ENCODE measurements around the gene BUD31.
"Not testable (repeated sequence)": the region's sequence is repeated elsewhere in the genome, so short reads cannot be mapped to it uniquely, and the experiment has no call there.

BUD31 gene

GRCh38 chr7:99403764-99404163 is 5.0 kb upstream of the BUD31 start:
- peak overlapping the region; percentile 77 for H3K27ac Mint-ChIP-seq
- no peaks in the 10 kb centered on the region for H3K27me3 Mint-ChIP-seq
- no peak overlapping the region for H3K4me3 Mint-ChIP-seq
- no peaks in the 10 kb centered on the region for H3K9me3 Mint-ChIP-seq (ENCODE audit: low read depth)
- H3K4me1 Mint-ChIP-seq (ENCODE audit: low read depth) = peaks cover 34% of the 10 kb centered on the region
- H3K36me3 Mint-ChIP-seq = peaks cover 5% of the 10 kb centered on the region

GRCh38 chr7:99404235-99404976 is 4.4 kb upstream of the BUD31 start:
- H3K4me1 Mint-ChIP-seq (ENCODE audit: low read depth) = peaks cover 34% of the 10 kb centered on the region
- H3K27ac Mint-ChIP-seq = peak overlapping the region; percentile 77
- no peaks in the 10 kb centered on the region for H3K27me3 Mint-ChIP-seq
- no peak overlapping the region for H3K4me3 Mint-ChIP-seq
- no peaks in the 10 kb centered on the region for H3K9me3 Mint-ChIP-seq (ENCODE audit: low read depth)
- peaks cover 4% of the 10 kb centered on the region for H3K36me3 Mint-ChIP-seq

GRCh38 chr7:99404977-99405320 is 3.8 kb upstream of the BUD31 start:
- peaks cover 37% of the 10 kb centered on the region for H3K4me1 Mint-ChIP-seq (ENCODE audit: low read depth)
- H3K27me3 Mint-ChIP-seq = no peaks in the 10 kb centered on the region
- no peaks in the 10 kb centered on the region for H3K9me3 Mint-ChIP-seq (ENCODE audit: low read depth)
- H3K27ac Mint-ChIP-seq = peak overlapping the region; percentile 28
- H3K4me3 Mint-ChIP-seq = no peak overlapping the region
- peaks cover 4% of the 10 kb centered on the region for H3K36me3 Mint-ChIP-seq

GRCh38 chr7:99406557-99406956 is 2.2 kb upstream of the BUD31 start:
- no peaks in the 10 kb centered on the region for H3K27me3 Mint-ChIP-seq
- no peaks in the 10 kb centered on the region for H3K9me3 Mint-ChIP-seq (ENCODE audit: low read depth)
- peak overlapping the region; percentile 99 for H3K27ac Mint-ChIP-seq
- peaks cover 4% of the 10 kb centered on the region for H3K36me3 Mint-ChIP-seq
- peaks cover 49% of the 10 kb centered on the region for H3K4me1 Mint-ChIP-seq (ENCODE audit: low read depth)
- peak overlapping the region; percentile 97 for H3K4me3 Mint-ChIP-seq

GRCh38 chr7:99407872-99408378 is 844 bp upstream of the BUD31 start:
- Mint-ChIP-seq H3K27me3 (no peaks in the 10 kb centered on the region), H3K4me1 (ENCODE audit: low read depth) (peaks cover 54% of the 10 kb centered on the region), H3K36me3 (peaks cover 2% of the 10 kb centered on the region), H3K4me3 (peak overlapping the region; percentile 97), H3K9me3 (ENCODE audit: low read depth) (no peaks in the 10 kb centered on the region), H3K27ac (peak overlapping the region; percentile 99)

- Mint-ChIP-seq H3K27me3 (no peaks in the 10 kb centered on the region), H3K27ac (peak overlapping the region; percentile 99), H3K4me3 (peak overlapping the region; percentile 97), H3K4me1 (ENCODE audit: low read depth) (peaks cover 51% of the 10 kb centered on the region), H3K9me3 (ENCODE audit: low read depth) (no peaks in the 10 kb centered on the region), H3K36me3 (peaks cover 2% of the 10 kb centered on the region)
These were observed 413 bp downstream of the BUD31 start for GRCh38 chr7:99409192-99409572.

- peak overlapping the region; percentile 97 for H3K4me3 Mint-ChIP-seq
- no peaks in the 10 kb centered on the region for H3K27me3 Mint-ChIP-seq
- peak overlapping the region; percentile 99 for H3K27ac Mint-ChIP-seq
- H3K36me3 Mint-ChIP-seq = peaks cover 2% of the 10 kb centered on the region
- H3K4me1 Mint-ChIP-seq (ENCODE audit: low read depth) = peaks cover 50% of the 10 kb centered on the region
- no peaks in the 10 kb centered on the region for H3K9me3 Mint-ChIP-seq (ENCODE audit: low read depth)
These were observed 1.0 kb downstream of the BUD31 start for GRCh38 chr7:99409806-99410205.

- H3K36me3 Mint-ChIP-seq = peaks cover 2% of the 10 kb centered on the region
- peaks cover 45% of the 10 kb centered on the region for H3K4me1 Mint-ChIP-seq (ENCODE audit: low read depth)
- H3K4me3 Mint-ChIP-seq = peak overlapping the region; percentile 97
These were observed 1.9 kb downstream of the BUD31 start for GRCh38 chr7:99410635-99411034.

GRCh38 chr7:99415513-99416127 is 6.9 kb downstream of the BUD31 start:
- H3K27ac Mint-ChIP-seq; H3K27me3 Mint-ChIP-seq; H3K9me3 Mint-ChIP-seq (ENCODE audit: low read depth); H3K36me3 Mint-ChIP-seq; H3K4me3 Mint-ChIP-seq: not testable (repeated sequence)
- H3K4me1 Mint-ChIP-seq (ENCODE audit: low read depth) = peaks cover 24% of the 10 kb centered on the region

More at GRCh38 chr7:99410635-99411034, 1.9 kb downstream of the BUD31 start:
- Mint-ChIP-seq H3K27me3 (no peaks in the 10 kb centered on the region), H3K27ac (peak overlapping the region; percentile 71), H3K9me3 (ENCODE audit: low read depth) (no peaks in the 10 kb centered on the region)

- Mint-ChIP-seq H3K27me3 (no peaks in the 10 kb centered on the region), H3K9me3 (ENCODE audit: low read depth) (no peaks in the 10 kb centered on the region), H3K4me3 (no peak overlapping the region), H3K27ac (no peak overlapping the region), H3K36me3 (peaks cover 3% of the 10 kb centered on the region), H3K4me1 (ENCODE audit: low read depth) (peaks cover 7% of the 10 kb centered on the region)
These were observed 9.5 kb downstream of the BUD31 start for GRCh38 chr7:99418260-99418659.

- Mint-ChIP-seq H3K4me1 (ENCODE audit: low read depth) (peaks cover 6% of the 10 kb centered on the region), H3K27ac (no peak overlapping the region), H3K27me3 (no peaks in the 10 kb centered on the region), H3K4me3 (no peak overlapping the region), H3K9me3 (ENCODE audit: low read depth) (no peaks in the 10 kb centered on the region), H3K36me3 (peaks cover 3% of the 10 kb centered on the region)
These were observed 10.7 kb downstream of the BUD31 start for GRCh38 chr7:99419323-99420021.

- no peak overlapping the region for H3K27ac Mint-ChIP-seq
- no peaks in the 10 kb centered on the region for H3K9me3 Mint-ChIP-seq (ENCODE audit: low read depth)
- H3K36me3 Mint-ChIP-seq = peaks cover 3% of the 10 kb centered on the region
- H3K4me1 Mint-ChIP-seq (ENCODE audit: low read depth) = peaks cover 5% of the 10 kb centered on the region
- H3K27me3 Mint-ChIP-seq = no peaks in the 10 kb centered on the region
- no peak overlapping the region for H3K4me3 Mint-ChIP-seq
These were observed 11.4 kb downstream of the BUD31 start for GRCh38 chr7:99420213-99420612.

- H3K27me3 Mint-ChIP-seq = no peaks in the 10 kb centered on the region
- H3K27ac Mint-ChIP-seq = no peak overlapping the region
- H3K4me3 Mint-ChIP-seq = no peak overlapping the region
- H3K36me3 Mint-ChIP-seq = peaks cover 2% of the 10 kb centered on the region
- H3K9me3 Mint-ChIP-seq (ENCODE audit: low read depth) = no peaks in the 10 kb centered on the region
- H3K4me1 Mint-ChIP-seq (ENCODE audit: low read depth) = peaks cover 4% of the 10 kb centered on the region
These were observed 12.2 kb downstream of the BUD31 start for GRCh38 chr7:99420986-99421385.

GRCh38 chr7:99422186-99422585 is 13.4 kb downstream of the BUD31 start:
- H3K4me1 Mint-ChIP-seq (ENCODE audit: low read depth) = peaks cover 2% of the 10 kb centered on the region
- no peaks in the 10 kb centered on the region for H3K9me3 Mint-ChIP-seq (ENCODE audit: low read depth)
- H3K4me3 Mint-ChIP-seq = no peak overlapping the region
- no peaks in the 10 kb centered on the region for H3K36me3 Mint-ChIP-seq
- H3K27me3 Mint-ChIP-seq = no peaks in the 10 kb centered on the region
- H3K27ac Mint-ChIP-seq = no peak overlapping the region

- H3K9me3 Mint-ChIP-seq (ENCODE audit: low read depth) = no peaks in the 10 kb centered on the region
- no peak overlapping the region for H3K27ac Mint-ChIP-seq
- no peaks in the 10 kb centered on the region for H3K4me1 Mint-ChIP-seq (ENCODE audit: low read depth)
- no peaks in the 10 kb centered on the region for H3K27me3 Mint-ChIP-seq
- no peaks in the 10 kb centered on the region for H3K36me3 Mint-ChIP-seq
- no peak overlapping the region for H3K4me3 Mint-ChIP-seq
These were observed 13.9 kb downstream of the BUD31 start for GRCh38 chr7:99422625-99423024.
